Chondrocyte (in vitro differentiated cells): Measurements from ENCODE around the gene MAP1S. TPM values are rescaled to one million over a fixed set of nuclear protein-coding genes. Genes with fewer than 3 reads are reported as not detected.

Source experiments
- DNase-seq: peaks from one replicate; pipeline ENCODE4 v3.0.0; 2021; ENCODE audit warnings: mixed read lengths, low spot score
- H3K27ac Mint-ChIP-seq: one replicate; pipeline ENCODE4 v1.8.0; 2021; ENCODE audit warnings: mild to moderate bottlenecking, moderate library complexity, mixed read lengths; ENCODE audit not compliant: unreplicated experiment
- H3K27me3 Mint-ChIP-seq: 2 replicates; pipeline ENCODE4 v1.8.0; 2021; ENCODE audit warnings: low read depth, mixed read lengths
- H3K36me3 Mint-ChIP-seq: 2 replicates; pipeline ENCODE4 v1.8.0; 2021; ENCODE audit warnings: low read depth, mixed read lengths
- H3K4me1 Mint-ChIP-seq: 2 replicates; pipeline ENCODE4 v1.8.0; 2021; ENCODE audit warnings: low read depth, mild to moderate bottlenecking, mixed read lengths
- H3K4me3 Mint-ChIP-seq: one replicate; pipeline ENCODE4 v1.8.0; 2021; ENCODE audit warnings: mild to moderate bottlenecking, moderate library complexity, mixed read lengths; ENCODE audit not compliant: unreplicated experiment
- H3K9me3 Mint-ChIP-seq: 2 replicates; pipeline ENCODE4 v1.8.0; 2021; ENCODE audit warnings: low read depth, mixed read lengths
- total RNA-seq: library from RNA; stranded (reverse); gene quantifications from 3 replicates; pipeline ENCODE4 v1.2.1, GENCODE V29; 2021
- TF ChIP-seq, protein P1 (sequence below): fragments of 200-600 bp; sonication (generic); IDR thresholded peaks from 2 replicates; pipeline ENCODE4 v1.5.0; 2021; ENCODE audit warnings: antibody characterized with exemption, mild to moderate bottlenecking, moderate library complexity

The MAP1S gene
- total RNA-seq, 1 donor from 2014 or later, result 64.4 TPM

- no peaks in the 10 kb centered on the region for H3K4me1 Mint-ChIP-seq
- no peak overlapping the region for H3K4me3 Mint-ChIP-seq
- DNase-seq, result no peak
- H3K36me3 Mint-ChIP-seq, result peaks cover 1% of the 10 kb centered on the region
- peaks cover 13% of the 10 kb centered on the region for H3K27me3 Mint-ChIP-seq
- H3K9me3 Mint-ChIP-seq, result no peaks in the 10 kb centered on the region
- TF ChIP-seq, protein P1, sequence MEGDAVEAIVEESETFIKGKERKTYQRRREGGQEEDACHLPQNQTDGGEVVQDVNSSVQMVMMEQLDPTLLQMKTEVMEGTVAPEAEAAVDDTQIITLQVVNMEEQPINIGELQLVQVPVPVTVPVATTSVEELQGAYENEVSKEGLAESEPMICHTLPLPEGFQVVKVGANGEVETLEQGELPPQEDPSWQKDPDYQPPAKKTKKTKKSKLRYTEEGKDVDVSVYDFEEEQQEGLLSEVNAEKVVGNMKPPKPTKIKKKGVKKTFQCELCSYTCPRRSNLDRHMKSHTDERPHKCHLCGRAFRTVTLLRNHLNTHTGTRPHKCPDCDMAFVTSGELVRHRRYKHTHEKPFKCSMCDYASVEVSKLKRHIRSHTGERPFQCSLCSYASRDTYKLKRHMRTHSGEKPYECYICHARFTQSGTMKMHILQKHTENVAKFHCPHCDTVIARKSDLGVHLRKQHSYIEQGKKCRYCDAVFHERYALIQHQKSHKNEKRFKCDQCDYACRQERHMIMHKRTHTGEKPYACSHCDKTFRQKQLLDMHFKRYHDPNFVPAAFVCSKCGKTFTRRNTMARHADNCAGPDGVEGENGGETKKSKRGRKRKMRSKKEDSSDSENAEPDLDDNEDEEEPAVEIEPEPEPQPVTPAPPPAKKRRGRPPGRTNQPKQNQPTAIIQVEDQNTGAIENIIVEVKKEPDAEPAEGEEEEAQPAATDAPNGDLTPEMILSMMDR, result peak; percentile 78
- no peak overlapping the region for H3K27ac Mint-ChIP-seq
Observed at GRCh38 chr19:17703824-17704463, 15.3 kb upstream of the MAP1S start.

DNA sequence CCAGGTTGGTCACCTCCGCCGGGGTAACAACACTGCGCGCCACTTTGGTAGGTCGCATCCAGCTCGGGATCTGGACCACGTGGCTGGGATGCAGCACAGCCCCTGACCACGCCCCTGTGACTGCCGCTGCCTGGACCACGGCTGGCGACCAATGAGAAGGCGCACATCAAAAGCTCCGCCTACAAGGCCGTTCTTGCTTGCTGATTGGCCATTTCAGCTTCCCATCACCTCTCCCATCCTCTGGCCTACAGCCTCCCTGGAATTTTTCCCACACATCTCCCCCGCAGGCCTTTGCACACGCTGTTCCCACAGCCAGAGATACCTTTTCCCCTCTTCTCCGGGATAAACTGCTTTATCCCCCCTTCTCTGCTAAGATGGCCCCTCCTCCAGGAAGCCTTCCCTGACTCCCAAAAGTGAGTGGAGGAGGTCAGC is 12.5 kb upstream of the MAP1S start:
- Mint-ChIP-seq H3K4me1 (no peaks in the 10 kb centered on the region), H3K4me3 (no peak overlapping the region), H3K27ac (no peak overlapping the region), H3K27me3 (no peaks in the 10 kb centered on the region), H3K9me3 (no peaks in the 10 kb centered on the region), H3K36me3 (no peaks in the 10 kb centered on the region)
- DNase-seq, result no peak
- TF ChIP-seq, protein P1, result no peak

DNA sequence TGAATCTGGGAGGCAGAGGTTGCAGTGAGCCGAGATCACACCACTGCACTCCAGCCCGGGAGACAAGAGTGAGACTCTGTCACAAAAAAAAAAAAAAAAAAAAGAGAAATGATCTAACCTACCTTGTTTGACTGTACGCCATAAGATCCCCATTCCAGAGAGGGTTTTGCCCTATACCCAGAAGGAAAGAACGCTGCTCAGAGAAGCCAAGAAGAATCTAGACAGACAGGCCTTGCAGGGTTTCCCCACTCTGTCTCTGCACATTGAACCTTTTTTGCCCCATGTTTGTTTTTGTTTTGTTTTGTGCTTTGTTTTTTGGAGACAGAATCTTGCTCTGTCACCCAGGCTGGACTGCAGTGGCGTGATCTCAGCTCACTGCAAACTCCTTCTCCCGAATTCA is 7.4 kb upstream of the MAP1S start:
- H3K9me3 Mint-ChIP-seq, result no peaks in the 10 kb centered on the region
- no peak for DNase-seq
- no peak overlapping the region for H3K4me3 Mint-ChIP-seq
- no peaks in the 10 kb centered on the region for H3K4me1 Mint-ChIP-seq
- no peaks in the 10 kb centered on the region for H3K36me3 Mint-ChIP-seq
- no peak overlapping the region for H3K27ac Mint-ChIP-seq
- H3K27me3 Mint-ChIP-seq, result no peaks in the 10 kb centered on the region
- TF ChIP-seq, protein P1, result no peak

- Mint-ChIP-seq H3K27me3 (no peaks in the 10 kb centered on the region), H3K4me1 (peaks cover 26% of the 10 kb centered on the region), H3K9me3 (no peaks in the 10 kb centered on the region), H3K36me3 (no peaks in the 10 kb centered on the region), H3K4me3 (no peak overlapping the region), H3K27ac (no peak overlapping the region)
- TF ChIP-seq, protein P1, result peak; percentile 39
- no peak for DNase-seq
Observed at GRCh38 chr19:17716309-17716929, 2.9 kb upstream of the MAP1S start.

DNA sequence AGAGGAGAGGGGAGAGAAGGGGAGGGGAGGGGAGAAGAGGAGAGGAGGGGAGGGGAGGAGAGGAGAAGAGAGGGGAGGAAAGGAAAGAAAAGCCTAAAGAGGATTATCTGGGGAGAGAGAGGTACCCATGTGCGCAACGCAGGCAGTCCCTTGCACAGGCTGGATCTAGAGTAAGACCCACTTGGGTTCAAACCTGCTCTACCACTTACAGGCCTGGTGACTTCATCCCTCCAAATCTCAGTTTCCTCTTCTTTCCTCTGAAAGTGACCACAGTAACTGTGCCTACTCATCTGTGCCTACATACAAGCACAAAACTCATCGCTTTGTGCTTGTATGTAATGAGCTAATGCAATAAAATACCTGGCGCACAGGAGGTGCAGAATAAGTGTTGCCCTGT is 732 bp upstream of the MAP1S start:
- H3K27me3 Mint-ChIP-seq, result no peaks in the 10 kb centered on the region
- DNase-seq, result no peak
- peak overlapping the region; percentile 75 for H3K4me3 Mint-ChIP-seq
- H3K4me1 Mint-ChIP-seq, result peaks cover 32% of the 10 kb centered on the region
- no peak overlapping the region for H3K27ac Mint-ChIP-seq
- no peaks in the 10 kb centered on the region for H3K36me3 Mint-ChIP-seq
- TF ChIP-seq, protein P1, result no peak
- H3K9me3 Mint-ChIP-seq, result no peaks in the 10 kb centered on the region
